H1 (cell line): ENCODE measurements around the gene EXTL1. TPM values are rescaled to one million over a fixed set of nuclear protein-coding genes. Genes with fewer than 3 reads are reported as not detected.
A peak's percentile ranks its signal among the peaks of the same experiment; 100 is the strongest.

Experiments used
- CTCF ChIA-PET: fragments of 300-600 bp; sonication (Branson Sonifier 250); formaldehyde crosslinking; loops from one replicate; lab custom pipeline; 2021; ENCODE audit not compliant: partially characterized antibody; lab: Charles Lee
- POLR2A ChIA-PET: fragments of 300-600 bp; sonication (Branson Sonifier 250); formaldehyde crosslinking; loops from one replicate; lab custom pipeline; 2021; ENCODE audit warnings: inconsistent platforms; ENCODE audit not compliant: partially characterized antibody; lab: Charles Lee
- DNase-seq, 2 experiments: peaks; one replicate each; pipeline versions ENCODE4 v3.0.0 to v3.0.0-alpha.2; 2010 to 2022; ENCODE audit warnings: low spot score in 2 of 2, low read depth in 1 of 2, mixed read lengths in 1 of 2
- FAIRE-seq: peaks from 2 replicates; lab custom pipeline; 2011; peaks lifted over from hg19 to GRCh38; lab: Jason Lieb, UNC
- H2AFZ ChIP-seq: 2 replicates; pipeline ENCODE4 v1.8.1; 2012; ENCODE audit warnings: low read length, inconsistent platforms
- H2AK5ac ChIP-seq: 2 replicates; pipeline ENCODE4 v1.6.1; 2013; ENCODE audit warnings: low read depth, low read length
- H2BK120ac ChIP-seq: replicated peaks from 2 replicates; pipeline ENCODE3; 2013; ENCODE audit warnings: low read depth, low read length, inconsistent platforms
- H2BK12ac ChIP-seq: 2 replicates; pipeline ENCODE4 v1.6.1; 2013; ENCODE audit warnings: low read depth, low read length
- H2BK15ac ChIP-seq: 2 replicates; pipeline ENCODE4 v1.6.1; 2013; ENCODE audit warnings: low read length
- H2BK20ac ChIP-seq: 2 replicates; pipeline ENCODE4 v1.6.1; 2013; ENCODE audit warnings: low read length
- H2BK5ac ChIP-seq: 2 replicates; pipeline ENCODE4 v1.6.1; 2013; ENCODE audit warnings: low read depth, low read length
- H3K14ac ChIP-seq: 2 replicates; pipeline ENCODE4 v1.6.1; 2013; ENCODE audit warnings: inconsistent platforms; ENCODE audit not compliant: insufficient read length
- H3K18ac ChIP-seq: 2 replicates; pipeline ENCODE4 v1.6.1; 2013; ENCODE audit warnings: low read length; ENCODE audit errors: extremely low read depth
- H3K23ac ChIP-seq: 2 replicates; pipeline ENCODE4 v1.6.1; 2013; ENCODE audit warnings: inconsistent platforms; ENCODE audit not compliant: insufficient read length
- H3K23me2 ChIP-seq: 2 replicates; pipeline ENCODE4 v1.6.1; 2013; ENCODE audit warnings: low read depth, low read length
- H3K27ac ChIP-seq: 2 replicates; pipeline ENCODE4 v1.6.1; 2011; ENCODE audit warnings: low read depth, low read length, inconsistent platforms
- H3K27me3 ChIP-seq, 4 experiments: replicated peaks in 1 of 4; 1 replicate in 1 of 4; 2 replicates in 3 of 4; pipeline versions ENCODE4 v1.6.1 to v1.8.1; 2011 to 2013; ENCODE audit warnings: low read length in 3 of 4, mild to moderate bottlenecking in 3 of 4, inconsistent platforms in 2 of 4, mixed read lengths in 2 of 4, moderate library complexity in 1 of 4; ENCODE audit not compliant: control insufficient read depth in 3 of 4, insufficient read depth in 3 of 4; ENCODE audit errors: extremely low read depth in 1 of 4
- H3K36me3 ChIP-seq, 4 experiments: 2 replicates each; pipeline versions ENCODE4 v1.6.1 to v1.8.1; 2011 to 2013; ENCODE audit warnings: mild to moderate bottlenecking in 4 of 4, low read length in 3 of 4, moderate library complexity in 2 of 4, control low read depth in 1 of 4, inconsistent platforms in 1 of 4; ENCODE audit not compliant: insufficient read depth in 4 of 4, control insufficient read depth in 2 of 4
- H3K4ac ChIP-seq: replicated peaks from 2 replicates; pipeline ENCODE3; 2013; ENCODE audit warnings: low read length, low read depth, mixed read lengths, inconsistent platforms; ENCODE audit not compliant: insufficient read length
- H3K4me1 ChIP-seq, 4 experiments: replicated peaks in 1 of 4; 1 replicate in 1 of 4; 2 replicates in 3 of 4; pipeline versions ENCODE4 v1.6.1 to v1.8.1; 2011 to 2013; ENCODE audit warnings: low read length in 3 of 4, inconsistent platforms in 2 of 4, mixed read lengths in 1 of 4; ENCODE audit not compliant: insufficient read depth in 4 of 4, control insufficient read depth in 3 of 4
- H3K4me2 ChIP-seq, 2 experiments: 2 replicates each; pipeline versions ENCODE4 v1.6.1 to v1.8.1; 2011 to 2013; ENCODE audit warnings: low read depth in 2 of 2, low read length in 2 of 2, control low read depth in 1 of 2, inconsistent platforms in 1 of 2, mild to moderate bottlenecking in 1 of 2; ENCODE audit not compliant: insufficient read depth in 1 of 2
- H3K4me3 ChIP-seq, 4 experiments: fragments of 200-600, 300-600 bp in 1 of 4; sonication (generic), shearing (Covaris generic), sonication (Bioruptor Twin) in 1 of 4; 2 replicates each; pipeline versions ENCODE4 v1.5.1 to v1.8.1; 2011 to 2016; ENCODE audit warnings: low read length in 4 of 4, low read depth in 3 of 4, control low read depth in 2 of 4, inconsistent platforms in 2 of 4, mild to moderate bottlenecking in 2 of 4, mixed read lengths in 1 of 4, moderate library complexity in 1 of 4; ENCODE audit not compliant: insufficient read depth in 2 of 4; ENCODE audit errors: extremely low read depth in 1 of 4
- H3K56ac ChIP-seq: replicated peaks from 2 replicates; pipeline ENCODE3; 2013; ENCODE audit warnings: low read depth, mild to moderate bottlenecking, mixed read lengths, low read length, inconsistent platforms; ENCODE audit not compliant: insufficient read length
- H3K79me1 ChIP-seq: 2 replicates; pipeline ENCODE4 v1.6.1; 2013; ENCODE audit warnings: low read depth, low read length, control low read depth
- H3K79me2 ChIP-seq, 2 experiments: 2 replicates each; pipeline versions ENCODE4 v1.6.1 to v1.8.1; 2012 to 2013; ENCODE audit warnings: low read length in 2 of 2, mild to moderate bottlenecking in 2 of 2, inconsistent platforms in 1 of 2; ENCODE audit not compliant: insufficient read depth in 2 of 2, control insufficient read depth in 1 of 2
- H3K9ac ChIP-seq, 4 experiments: replicated peaks in 1 of 4; 1 replicate in 1 of 4; 2 replicates in 3 of 4; pipeline versions ENCODE4 v1.6.1 to v1.8.1; 2011 to 2013; ENCODE audit warnings: low read depth in 3 of 4, low read length in 3 of 4, control low read depth in 2 of 4, mild to moderate bottlenecking in 2 of 4, moderate library complexity in 2 of 4, inconsistent platforms in 1 of 4; ENCODE audit errors: extremely low read depth in 1 of 4
- H3K9me3 ChIP-seq, 2 experiments: 2 replicates each; pipeline versions ENCODE4 v1.6.1 to v1.8.1; 2012 to 2013; ENCODE audit warnings: mild to moderate bottlenecking in 2 of 2, moderate library complexity in 2 of 2, control low read depth in 1 of 2, inconsistent platforms in 1 of 2, low read depth in 1 of 2, low read length in 1 of 2, mixed read lengths in 1 of 2; ENCODE audit not compliant: insufficient read depth in 2 of 2
- H4K20me1 ChIP-seq, 2 experiments: replicated peaks in 1 of 2; 2 replicates each; pipeline versions ENCODE3 to v1.8.1; 2011 to 2013; ENCODE audit warnings: inconsistent platforms in 2 of 2, low read length in 2 of 2, mild to moderate bottlenecking in 1 of 2; ENCODE audit not compliant: insufficient read depth in 2 of 2, control insufficient read depth in 1 of 2
- H4K5ac ChIP-seq: 2 replicates; pipeline ENCODE4 v1.6.1; 2013; ENCODE audit warnings: low read length, low read depth, mixed read lengths, inconsistent platforms; ENCODE audit not compliant: insufficient read length
- H4K8ac ChIP-seq: 2 replicates; pipeline ENCODE4 v1.8.0; 2013; ENCODE audit warnings: mild to moderate bottlenecking, moderate library complexity, low read length, inconsistent platforms; ENCODE audit not compliant: insufficient read depth; ENCODE audit errors: extremely low read depth
- H4K91ac ChIP-seq: replicated peaks from 2 replicates; pipeline ENCODE3; 2013; ENCODE audit warnings: low read length, mixed read lengths, inconsistent platforms; ENCODE audit not compliant: insufficient read length
- HDAC2 ChIP-seq, 2 experiments: fragments of 300-600 bp in 1 of 2; sonication (generic) in 1 of 2; IDR thresholded peaks; 2 replicates each; pipeline ENCODE4 v1.6.1; 2011 to 2012; ENCODE audit warnings: low read depth in 2 of 2, low read length in 2 of 2, mild to moderate bottlenecking in 2 of 2, moderate library complexity in 2 of 2, borderline replicate concordance in 1 of 2, inconsistent platforms in 1 of 2
- POLR2A ChIP-seq, 2 experiments: IDR thresholded peaks; 1 replicate in 1 of 2; 2 replicates in 1 of 2; pipeline ENCODE4 v1.6.1; 2011; ENCODE audit warnings: low read depth in 2 of 2, low read length in 2 of 2, mild to moderate bottlenecking in 2 of 2; ENCODE audit errors: control extremely low read depth in 1 of 2
- RAD21 ChIP-seq, 2 experiments: IDR thresholded peaks in 1 of 2; conservative IDR thresholded peaks in 1 of 2; 2 replicates each; pipeline ENCODE4 v1.6.1; 2011; ENCODE audit warnings: low read depth in 2 of 2, low read length in 2 of 2, improper control_type of control experiment in 1 of 2, inconsistent platforms in 1 of 2, mild to moderate bottlenecking in 1 of 2, moderate library complexity in 1 of 2
- WGBS, 2 experiments: shearing (Covaris generic) in 1 of 2; methylation state at CpG; one replicate each; pipeline versions ENCODE4 v1.1.6 to v1.1.7; 2013 to 2015; ENCODE audit warnings: low lambda C conversion rate in 2 of 2, mixed read lengths in 2 of 2, inconsistent platforms in 1 of 2, low coverage in 1 of 2, missing lambda C conversion rate in 1 of 2; ENCODE audit not compliant: insufficient replicate concordance in 2 of 2, insufficient coverage in 1 of 2, insufficient read length in 1 of 2; ENCODE audit errors: extremely low coverage in 1 of 2, missing lambda C conversion rate in 1 of 2; 5-methylcytosine and 5-hydroxymethylcytosine counted together
- polyA plus RNA-seq, 7 experiments: library from polyadenylated mRNA; depleted of rRNA in 3 of 7; stranded (reverse) in 5 of 7; unstranded in 2 of 7; fragments of >200 nt in 5 of 7; fragments of 200-250 nt in 2 of 7; gene quantifications; 1 replicate in 5 of 7; 2 replicates in 1 of 7; 4 replicates in 1 of 7; pipeline versions ENCODE4 v1.2.1 to v1.2.3, GENCODE V29; 2011 to 2013; ENCODE audit warnings: missing spikeins in 2 of 7, mixed read lengths in 2 of 7
- total RNA-seq: library from RNA; stranded (reverse); fragmentation: NEBNext Ultra II Directional; extraction: Animal tissue kit (Norgen Biotek cat#: 25700); gene quantifications from 2 replicates; pipeline ENCODE4 v1.2.1, GENCODE V29; 2021

The EXTL1 gene
- total and polyA plus RNA-seq, 2 of the 8 experiments (the other 6 are each of a cell fraction or from before 2014, with no cell fraction given), result 0.89 to 1.2 TPM

DNA sequence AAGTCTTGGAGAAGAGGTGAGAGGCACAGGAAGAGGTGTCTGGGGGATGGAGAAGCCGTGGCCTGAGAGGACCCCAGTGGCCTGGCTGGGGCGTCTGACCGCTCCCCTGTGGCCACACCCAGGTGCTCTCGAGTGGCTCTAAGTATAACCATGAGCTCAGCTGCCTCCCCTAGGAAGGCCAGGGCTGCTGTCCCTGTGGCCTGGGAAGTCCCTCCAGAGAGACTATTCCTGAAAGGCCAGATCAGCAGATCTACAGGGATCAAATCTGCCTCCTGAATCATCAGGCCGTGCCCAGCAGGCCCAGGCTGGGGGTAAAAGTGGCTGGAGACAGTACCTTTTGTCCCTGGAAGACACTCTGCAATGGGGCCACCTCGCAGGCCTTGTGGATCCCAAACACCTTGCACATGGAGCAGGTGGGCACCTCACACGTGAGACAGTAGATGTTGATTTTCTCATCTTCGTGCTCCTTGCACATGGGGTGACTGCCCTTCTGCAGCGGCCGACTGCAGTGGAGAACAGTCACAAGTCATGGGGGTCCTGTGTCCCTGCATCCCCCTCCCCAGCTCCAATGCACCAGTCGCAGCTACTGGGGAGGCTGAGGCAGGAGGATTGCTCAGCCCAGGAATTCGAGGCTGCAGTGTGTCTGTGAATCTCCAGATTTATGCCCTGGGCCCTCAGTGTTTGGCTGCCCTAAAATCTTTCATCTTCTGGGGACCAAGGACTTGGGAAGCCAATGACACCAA, 39.4 kb downstream of the EXTL1 start:
- Histone ChIP-seq H3K18ac (no peak overlapping the region), H4K8ac (peak overlapping the region; percentile 41; the same call in 1 of the 2 replicates), H3K79me1 (no peaks in the 10 kb centered on the region), H2BK5ac (no peak overlapping the region), H3K23me2 (no peaks in the 10 kb centered on the region), H3K4me3 (no peak overlapping the region), H2AK5ac (no peak overlapping the region; the same call in 1 of the 2 replicates), H3K4ac (no peak overlapping the region), H3K36me3 (no peaks in the 10 kb centered on the region), H3K9ac (no peak overlapping the region), H3K4me1 (no peaks in the 10 kb centered on the region), H2BK120ac (no peak overlapping the region), H4K20me1 (no peaks in the 10 kb centered on the region), H3K14ac (no peak overlapping the region), H2BK12ac (no peak overlapping the region), H3K23ac (no peak overlapping the region), H3K56ac (no peak overlapping the region), H3K79me2 (no peaks in the 10 kb centered on the region), H4K91ac (no peak overlapping the region), H3K27me3 (peaks cover 0 to 2% (median 0%) of the 10 kb centered on the region in 4 experiments; a peak in 2 of 7 replicates), H3K9me3 (no peaks in the 10 kb centered on the region), H3K27ac (no peak overlapping the region), H2BK20ac (no peak overlapping the region), H3K4me2 (no peak overlapping the region), H2AFZ (no peak overlapping the region), H4K5ac (no peak overlapping the region), H2BK15ac (no peak overlapping the region)
- ChIA-PET CTCF (interaction anchor here (0.8 to 3.2 kb wide), 5 partner anchors 11 to 84 kb away, joined by 3 to 11 read pairs (median 9); no protein-coding TSS in a partner anchor), POLR2A (no interaction called here)
- FAIRE-seq (no peak), DNase-seq (no peak)
- WGBS, 2 experiments, result 94% methylated on average over 12 of the region's 12 CpGs; no CpG with 5 or more reads in 1 of the 2 experiments
- TF ChIP-seq RAD21 (IDR thresholded peaks at IDR 0.05 in 1 of 2, conservative IDR thresholded peaks at IDR 0.05 in 1 of 2; ENCODE audit: low read depth in 2 of 2, low read length in 2 of 2), result no peak
- no peak for TF ChIP-seq POLR2A (IDR thresholded peaks at IDR 0.05; ENCODE audit: control extremely low read depth in 1 of 2, low read depth in 2 of 2, low read length in 2 of 2)
- no peak for TF ChIP-seq HDAC2 (IDR thresholded peaks at IDR 0.05; ENCODE audit: borderline replicate concordance in 1 of 2, low read depth in 2 of 2, low read length in 2 of 2)
